Measurements from ENCODE around the gene ABCC12.

ABCC12 gene

GRCh38 chr16:48112600-48112999, 43.2 kb downstream of the ABCC12 start:
- DNase-seq (ENCODE audit: insufficient read length, low spot score): no peak
- FAIRE-seq: no peak
- TF ChIP-seq POLR2AphosphoS5 (IDR thresholded peaks at IDR 0.05; ENCODE audit: low read depth, low read length) (no peak), TAF1 (IDR thresholded peaks at IDR 0.05; ENCODE audit: low read depth, low read length) (no peak), POLR2A (IDR thresholded peaks at IDR 0.05; ENCODE audit: low read depth, low read length) (no peak), PAX5 (IDR thresholded peaks at IDR 0.05; ENCODE audit: insufficient read depth, low read length, severe bottlenecking) (no peak), POU2F2 (IDR thresholded peaks at IDR 0.05; ENCODE audit: low read depth, low read length) (no peak), SPI1 (IDR thresholded peaks at IDR 0.05; ENCODE audit: low read depth, low read length) (no peak)

- DNase-seq (ENCODE audit: insufficient read length, low spot score): no peak
- TF ChIP-seq SPI1 (IDR thresholded peaks at IDR 0.05; ENCODE audit: low read depth, low read length) (peak; percentile 47), TAF1 (IDR thresholded peaks at IDR 0.05; ENCODE audit: low read depth, low read length) (no peak), POLR2A (IDR thresholded peaks at IDR 0.05; ENCODE audit: low read depth, low read length) (no peak), PAX5 (IDR thresholded peaks at IDR 0.05; ENCODE audit: insufficient read depth, low read length, severe bottlenecking) (no peak), POU2F2 (IDR thresholded peaks at IDR 0.05; ENCODE audit: low read depth, low read length) (no peak), POLR2AphosphoS5 (IDR thresholded peaks at IDR 0.05; ENCODE audit: low read depth, low read length) (no peak)
- no peak for FAIRE-seq
Measured at GRCh38 chr16:48110982-48111381, 44.8 kb downstream of the ABCC12 start.

- DNase-seq (ENCODE audit: insufficient read length, low spot score): no peak
- FAIRE-seq: no peak
- no peak for TF ChIP-seq POLR2A (IDR thresholded peaks at IDR 0.05; ENCODE audit: low read depth, low read length)
- no peak for TF ChIP-seq PAX5 (IDR thresholded peaks at IDR 0.05; ENCODE audit: insufficient read depth, low read length, severe bottlenecking)
- TF ChIP-seq POU2F2 (IDR thresholded peaks at IDR 0.05; ENCODE audit: low read depth, low read length): no peak
- no peak for TF ChIP-seq SPI1 (IDR thresholded peaks at IDR 0.05; ENCODE audit: low read depth, low read length)
- TF ChIP-seq POLR2AphosphoS5 (IDR thresholded peaks at IDR 0.05; ENCODE audit: low read depth, low read length): no peak
- no peak for TF ChIP-seq TAF1 (IDR thresholded peaks at IDR 0.05; ENCODE audit: low read depth, low read length)
Measured at GRCh38 chr16:48110000-48110399, 45.8 kb downstream of the ABCC12 start.

GRCh38 chr16:48109475-48109874, 46.3 kb downstream of the ABCC12 start:
- FAIRE-seq (no peak), DNase-seq (ENCODE audit: insufficient read length, low spot score) (no peak)
- TF ChIP-seq POLR2AphosphoS5 (IDR thresholded peaks at IDR 0.05; ENCODE audit: low read depth, low read length): no peak
- TF ChIP-seq TAF1 (IDR thresholded peaks at IDR 0.05; ENCODE audit: low read depth, low read length): no peak
- TF ChIP-seq POLR2A (IDR thresholded peaks at IDR 0.05; ENCODE audit: low read depth, low read length): no peak
- TF ChIP-seq POU2F2 (IDR thresholded peaks at IDR 0.05; ENCODE audit: low read depth, low read length): no peak
- TF ChIP-seq PAX5 (IDR thresholded peaks at IDR 0.05; ENCODE audit: insufficient read depth, low read length, severe bottlenecking): no peak
- TF ChIP-seq SPI1 (IDR thresholded peaks at IDR 0.05; ENCODE audit: low read depth, low read length): no peak

DNA sequence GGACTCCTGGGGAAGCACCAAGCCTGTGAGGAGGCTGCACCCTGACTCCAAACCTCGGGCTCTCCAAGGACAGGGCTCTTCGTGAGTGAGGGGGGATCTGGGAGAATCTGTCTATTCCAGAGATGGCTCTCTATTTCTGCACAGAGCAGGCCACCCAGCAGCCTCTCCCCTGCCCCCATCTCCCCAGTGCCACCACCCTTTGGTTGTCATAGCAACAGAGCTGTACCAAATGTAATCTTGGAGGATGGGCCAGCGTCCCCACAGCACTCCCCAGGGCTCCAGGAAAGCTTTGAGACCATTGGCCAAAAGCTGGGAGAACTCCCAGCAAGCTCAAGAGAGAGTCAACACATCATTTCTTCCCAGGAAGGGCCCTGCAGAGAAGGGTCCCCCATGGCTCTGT, 49.3 kb downstream of the ABCC12 start:
- DNase-seq (ENCODE audit: insufficient read length, low spot score) (no peak), FAIRE-seq (no peak)
- TF ChIP-seq POLR2A (IDR thresholded peaks at IDR 0.05; ENCODE audit: low read depth, low read length) (no peak), SPI1 (IDR thresholded peaks at IDR 0.05; ENCODE audit: low read depth, low read length) (no peak), PAX5 (IDR thresholded peaks at IDR 0.05; ENCODE audit: insufficient read depth, low read length, severe bottlenecking) (no peak), TAF1 (IDR thresholded peaks at IDR 0.05; ENCODE audit: low read depth, low read length) (no peak), POLR2AphosphoS5 (IDR thresholded peaks at IDR 0.05; ENCODE audit: low read depth, low read length) (no peak), POU2F2 (IDR thresholded peaks at IDR 0.05; ENCODE audit: low read depth, low read length) (no peak)
